HG03565 (cell line): ENCODE data around the gene COL27A1.

Source experiments
- ATAC-seq: cut with Tn5 transposase; IDR thresholded peaks from one replicate; pipeline ENCODE4 v1.9.1; 2021; ENCODE audit warnings: mild to moderate bottlenecking, moderate library complexity; ENCODE audit not compliant: unreplicated experiment

COL27A1 gene

GRCh38 chr9:114281473-114282103 lies 126.3 kb downstream of the COL27A1 start:
- ATAC-seq, result no peak

GRCh38 chr9:114282104-114282485 lies 126.8 kb downstream of the COL27A1 start:
- ATAC-seq, result no peak

- no peak for ATAC-seq
Observed at GRCh38 chr9:114282507-114282906, 127.2 kb downstream of the COL27A1 start.

GRCh38 chr9:114282926-114283325 lies 127.6 kb downstream of the COL27A1 start:
- ATAC-seq, result no peak

- ATAC-seq, result no peak
Observed at GRCh38 chr9:114283551-114284111, 128.3 kb downstream of the COL27A1 start.

- no peak for ATAC-seq
Observed at GRCh38 chr9:114284316-114285060, 129.2 kb downstream of the COL27A1 start.

GRCh38 chr9:114285166-114285867 lies 130.0 kb downstream of the COL27A1 start:
- ATAC-seq, result no peak

GRCh38 chr9:114286146-114286679 lies 130.9 kb downstream of the COL27A1 start:
- ATAC-seq, result no peak

- no peak for ATAC-seq
Observed at GRCh38 chr9:114287001-114287762, 131.8 kb downstream of the COL27A1 start.

GRCh38 chr9:114287763-114288192 lies 132.4 kb downstream of the COL27A1 start:
- no peak for ATAC-seq

- no peak for ATAC-seq
Observed at GRCh38 chr9:114288193-114289091, 133.1 kb downstream of the COL27A1 start.

- ATAC-seq, result no peak
Observed at GRCh38 chr9:114289106-114289505, 133.8 kb downstream of the COL27A1 start.

- no peak for ATAC-seq
Observed at GRCh38 chr9:114289571-114290481, 134.5 kb downstream of the COL27A1 start.

GRCh38 chr9:114290561-114290986 lies 135.2 kb downstream of the COL27A1 start:
- ATAC-seq, result no peak

- no peak for ATAC-seq
Observed at GRCh38 chr9:114291064-114291474, 135.7 kb downstream of the COL27A1 start.

GRCh38 chr9:114291886-114292590 lies 136.7 kb downstream of the COL27A1 start:
- no peak for ATAC-seq

- ATAC-seq, result no peak
Observed at GRCh38 chr9:114294664-114295063, 139.3 kb downstream of the COL27A1 start.

GRCh38 chr9:114296338-114296737 lies 141.0 kb downstream of the COL27A1 start:
- no peak for ATAC-seq
